HepG2 (cell line): ENCODE results near the gene ACD. TPM values are rescaled to one million over a fixed set of nuclear protein-coding genes. Genes with fewer than 3 reads are reported as not detected.

Source experiments
- ATAC-seq: fragments of 200-7000 bp; cut with Tn5 transposase; 3 replicates; pipeline ENCODE4 v1.9.1; 2020; ENCODE audit warnings: mild to moderate bottlenecking, moderate library complexity
- BruUV-seq: library from RNA; stranded (reverse); fragments of 400-500 nt; replicated peaks from 2 replicates; lab custom pipeline; 2021; lab: Mats Ljungman, UMichigan
- CTCF ChIA-PET: fragments of 300-600 bp; formaldehyde crosslinking; extraction: SDS; loops from one replicate; lab custom pipeline; 2021; ENCODE audit warnings: low total read pairs, inconsistent platforms, low intra/inter-chr PET ratio; lab: Yijun Ruan, JAX
- POLR2A ChIA-PET: fragments of 350-600 bp; sonication (Branson Sonifier 250); formaldehyde crosslinking; loops from one replicate; lab custom pipeline; 2020; ENCODE audit warnings: antibody characterized with exemption, inconsistent platforms; lab: Yijun Ruan, JAX
- DNase-seq: peaks from one replicate; pipeline ENCODE4 v3.0.0-alpha.2; 2015; ENCODE audit warnings: low spot score
- FAIRE-seq: peaks from 3 replicates; lab custom pipeline; 2011; peaks lifted over from hg19 to GRCh38; lab: Jason Lieb, UNC
- H2AFZ ChIP-seq: one replicate; pipeline ENCODE4 v1.6.1; 2011; ENCODE audit warnings: low read length, inconsistent platforms
- H3K27ac ChIP-seq: fragments of 300-600 bp; 3 replicates; pipeline ENCODE4 v1.8.0; 2011; ENCODE audit warnings: mixed run types, mild to moderate bottlenecking, mixed read lengths, low read length, inconsistent platforms; ENCODE audit not compliant: insufficient read depth; ENCODE audit errors: extremely low read length
- H3K27me3 ChIP-seq, 2 experiments: fragments of 200-600 bp in 1 of 2; 2 replicates in 1 of 2; 3 replicates in 1 of 2; pipeline versions ENCODE4 v1.6.0 to v1.8.0; 2011; ENCODE audit warnings: low read length in 2 of 2, mild to moderate bottlenecking in 2 of 2, moderate library complexity in 2 of 2, inconsistent platforms in 1 of 2; ENCODE audit not compliant: insufficient read depth in 2 of 2, control insufficient read depth in 1 of 2
- H3K36me3 ChIP-seq, 2 experiments: fragments of 200-600 bp in 1 of 2; replicated peaks in 1 of 2; 2 replicates in 1 of 2; 3 replicates in 1 of 2; pipeline versions ENCODE4 v1.5.1 to v1.8.0; 2011; ENCODE audit warnings: low read length in 2 of 2, inconsistent platforms in 1 of 2; ENCODE audit not compliant: insufficient read depth in 2 of 2, control insufficient read depth in 1 of 2
- H3K4me1 ChIP-seq: 2 replicates; pipeline ENCODE4 v1.5.1; 2012; ENCODE audit warnings: low read length, inconsistent platforms; ENCODE audit not compliant: insufficient read depth
- H3K4me2 ChIP-seq: 2 replicates; pipeline ENCODE4 v1.6.0; 2011; ENCODE audit warnings: low read depth, low read length, inconsistent platforms
- H3K4me3 ChIP-seq, 3 experiments: fragments of 200-600 bp in 1 of 3; sonication (generic), shearing (Covaris generic) in 1 of 3; replicated peaks in 1 of 3; 2 replicates each; pipeline ENCODE4 v1.5.1; 2011 to 2016; ENCODE audit warnings: low read length in 3 of 3, inconsistent platforms in 2 of 3, low read depth in 2 of 3, mild to moderate bottlenecking in 2 of 3, control low read depth in 1 of 3, mixed read lengths in 1 of 3; ENCODE audit not compliant: insufficient read depth in 1 of 3
- H3K79me2 ChIP-seq: one replicate; pipeline ENCODE4 v1.6.1; 2011; ENCODE audit warnings: low read length, inconsistent platforms; ENCODE audit not compliant: insufficient read depth
- H3K9ac ChIP-seq: 2 replicates; pipeline ENCODE4 v1.6.0; 2011; ENCODE audit warnings: mild to moderate bottlenecking, low read depth, low read length, inconsistent platforms; ENCODE audit not compliant: insufficient read depth
- H3K9me3 ChIP-seq: 2 replicates; pipeline ENCODE4 v1.5.1; 2012; ENCODE audit warnings: mild to moderate bottlenecking, low read length
- H4K20me1 ChIP-seq: 2 replicates; pipeline ENCODE4 v1.6.0; 2011; ENCODE audit warnings: inconsistent platforms, mild to moderate bottlenecking, low read length, moderate library complexity; ENCODE audit not compliant: insufficient read depth
- FIP1L1 ChIP-seq: fragments of 200-400 bp; formaldehyde crosslinking; IDR thresholded peaks from 2 replicates; pipeline ENCODE4 v1.6.1; 2018; ENCODE audit warnings: low read depth, mild to moderate bottlenecking, low read length, moderate library complexity, borderline replicate concordance; ENCODE audit not compliant: insufficient read depth
- JUND ChIP-seq: sonication (generic); formaldehyde crosslinking; IDR thresholded peaks from 2 replicates; pipeline ENCODE4 v1.8.0; 2022; ENCODE audit warnings: mild to moderate bottlenecking, missing genetic modification reagents
- KDM5B ChIP-seq: sonication (generic); formaldehyde crosslinking; IDR thresholded peaks from 2 replicates; pipeline ENCODE4 v1.4.0; 2020; ENCODE audit warnings: missing genetic modification reagents, mild to moderate bottlenecking, borderline replicate concordance
- RFX5 ChIP-seq: IDR thresholded peaks from 2 replicates; pipeline ENCODE4 v1.6.1; 2011; ENCODE audit warnings: low read depth, low read length, improper control_type of control experiment
- RXRA ChIP-seq: sonication (generic); formaldehyde crosslinking; IDR thresholded peaks from 2 replicates; pipeline ENCODE4 v1.5.1; 2020; ENCODE audit warnings: missing genetic modification reagents
- ZNF501 ChIP-seq: sonication (generic); formaldehyde crosslinking; IDR thresholded peaks from 2 replicates; pipeline ENCODE4 v1.5.1; 2020; ENCODE audit warnings: mild to moderate bottlenecking, moderate library complexity, missing genetic modification reagents
- WGBS: methylation state at CpG from one replicate; pipeline ENCODE4 v1.1.6; 2017; ENCODE audit warnings: low lambda C conversion rate; 5-methylcytosine and 5-hydroxymethylcytosine counted together
- in situ Hi-C: cut with HindIII; loops from 2 replicates; pipeline ENCODE4 v1.10.0; 2017; ENCODE audit warnings: low pct_unique_long_range_greater_than_20kb; ENCODE audit not compliant: extremely low pct_ligation_motif_present
- intact Hi-C: fragments of 100-400 bp; cut with micrococcal nuclease; formaldehyde crosslinking; loops from one replicate; pipeline ENCODE4 v1.10.0; 2022; ENCODE audit not compliant: unreplicated experiment
- polyA plus RNA-seq, 8 experiments: library from polyadenylated mRNA; depleted of rRNA in 3 of 8; stranded (reverse) in 7 of 8; unstranded in 1 of 8; fragments of >200 nt; fragmentation: Illumina TruSeq in 4 of 8; extraction: Trizol in 4 of 8; gene quantifications; 2 replicates each; pipeline versions ENCODE4 v1.2.1 to v1.2.3, GENCODE V29; 2011 to 2016; ENCODE audit warnings: low read depth in 4 of 8, missing spikeins in 1 of 8, mixed read lengths in 1 of 8; ENCODE audit not compliant: insufficient read depth in 1 of 8
- total RNA-seq, 5 experiments: library from RNA; depleted of rRNA; stranded (reverse); fragments of >200 nt; fragmentation: Illumina TruSeq; extraction: Trizol; gene quantifications; 2 replicates each; pipeline ENCODE4 v1.2.3, GENCODE V29; 2016; ENCODE audit warnings: low read depth in 1 of 5
- TF ChIP-seq, protein P1 (sequence below): sonication (generic); formaldehyde crosslinking; IDR thresholded peaks from 2 replicates; pipeline ENCODE4 v1.8.0; 2023; ENCODE audit warnings: mild to moderate bottlenecking, missing genetic modification reagents
- TF ChIP-seq, protein P2 (sequence below): IDR thresholded peaks from 2 replicates; pipeline ENCODE4 v1.6.1; 2016; ENCODE audit warnings: missing compliant biosample characterization, missing genetic modification reagents, borderline replicate concordance
- TF ChIP-seq, protein P3 (sequence below): sonication (generic); formaldehyde crosslinking; IDR thresholded peaks from 2 replicates; pipeline ENCODE4 v1.8.1; 2022; ENCODE audit warnings: mild to moderate bottlenecking, missing genetic modification reagents
- TF ChIP-seq, protein P4 (sequence below), 2 experiments: sonication (generic) in 1 of 2; formaldehyde crosslinking in 1 of 2; IDR thresholded peaks; 2 replicates each; pipeline versions ENCODE4 v1.4.0 to v1.6.1; 2018 to 2020; ENCODE audit warnings: missing genetic modification reagents in 2 of 2, borderline replicate concordance in 1 of 2, low read depth in 1 of 2, mild to moderate bottlenecking in 1 of 2, missing biosample characterization in 1 of 2
- TF ChIP-seq, protein P5 (sequence below): sonication (generic); formaldehyde crosslinking; IDR thresholded peaks from 2 replicates; pipeline ENCODE4 v1.9.0; 2022; ENCODE audit warnings: low read depth, missing genetic modification reagents
- TF ChIP-seq, protein P6 (sequence below): IDR thresholded peaks from 2 replicates; pipeline ENCODE4 v1.6.1; 2016; ENCODE audit warnings: missing genetic modification reagents, missing compliant biosample characterization

ACD gene
- total and polyA plus RNA-seq, 2 of the 13 experiments (the other 11 are each of a cell fraction or from before 2014, with no cell fraction given) = 32.6 to 38.3 TPM

DNA sequence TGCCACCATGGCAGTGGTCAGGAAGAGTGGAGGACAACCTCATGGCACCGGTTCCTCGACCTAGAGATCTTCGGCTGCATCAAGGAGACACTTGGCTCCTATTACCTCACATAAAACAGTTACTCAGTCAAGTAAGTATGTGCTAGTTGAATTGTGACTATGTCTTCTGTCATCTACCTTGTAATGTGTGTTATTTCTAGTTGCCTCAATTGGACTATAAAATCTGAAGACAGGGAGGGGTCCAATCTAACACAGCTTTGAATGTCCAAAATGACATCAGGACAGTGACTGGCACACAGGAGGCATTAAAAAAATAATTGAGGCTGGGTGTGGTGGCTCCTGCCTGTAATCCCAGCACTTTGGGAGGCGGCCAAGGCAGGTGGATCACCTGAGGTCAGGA is 23.7 kb upstream of the ACD start:
- 96% methylated on average over 4 of the region's 4 CpGs for WGBS
- Histone ChIP-seq H3K9ac (no peak overlapping the region), H4K20me1 (no peaks in the 10 kb centered on the region), H2AFZ (no peak overlapping the region), H3K4me3 (no peak overlapping the region), H3K4me1 (no peaks in the 10 kb centered on the region), H3K36me3 (peaks cover 15 to 32% of the 10 kb centered on the region in 2 experiments), H3K27ac (no peak overlapping the region), H3K4me2 (no peak overlapping the region), H3K9me3 (no peaks in the 10 kb centered on the region), H3K27me3 (no peaks in the 10 kb centered on the region), H3K79me2 (no peaks in the 10 kb centered on the region)
- intact Hi-C loops (no loop called here), in situ Hi-C loops (no loop called here)
- ChIA-PET CTCF (no interaction called here), POLR2A (no interaction called here)
- ATAC-seq (no peak), FAIRE-seq (no peak), DNase-seq (no peak)
- no TSS peak for BruUV-seq
- TF ChIP-seq, protein P1, sequence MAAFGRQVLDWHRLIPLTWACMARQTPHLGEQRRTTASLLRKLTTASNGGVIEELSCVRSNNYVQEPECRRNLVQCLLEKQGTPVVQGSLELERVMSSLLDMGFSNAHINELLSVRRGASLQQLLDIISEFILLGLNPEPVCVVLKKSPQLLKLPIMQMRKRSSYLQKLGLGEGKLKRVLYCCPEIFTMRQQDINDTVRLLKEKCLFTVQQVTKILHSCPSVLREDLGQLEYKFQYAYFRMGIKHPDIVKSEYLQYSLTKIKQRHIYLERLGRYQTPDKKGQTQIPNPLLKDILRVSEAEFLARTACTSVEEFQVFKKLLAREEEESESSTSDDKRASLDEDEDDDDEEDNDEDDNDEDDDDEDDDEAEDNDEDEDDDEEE = no peak
- TF ChIP-seq JUND (CRISPR knock-in tag) (no peak), RFX5 (no peak), ZNF501 (CRISPR knock-in tag) (no peak), FIP1L1 (no peak), RXRA (CRISPR knock-in tag) (no peak), KDM5B (CRISPR knock-in tag) (no peak)
- TF ChIP-seq, protein P2, sequence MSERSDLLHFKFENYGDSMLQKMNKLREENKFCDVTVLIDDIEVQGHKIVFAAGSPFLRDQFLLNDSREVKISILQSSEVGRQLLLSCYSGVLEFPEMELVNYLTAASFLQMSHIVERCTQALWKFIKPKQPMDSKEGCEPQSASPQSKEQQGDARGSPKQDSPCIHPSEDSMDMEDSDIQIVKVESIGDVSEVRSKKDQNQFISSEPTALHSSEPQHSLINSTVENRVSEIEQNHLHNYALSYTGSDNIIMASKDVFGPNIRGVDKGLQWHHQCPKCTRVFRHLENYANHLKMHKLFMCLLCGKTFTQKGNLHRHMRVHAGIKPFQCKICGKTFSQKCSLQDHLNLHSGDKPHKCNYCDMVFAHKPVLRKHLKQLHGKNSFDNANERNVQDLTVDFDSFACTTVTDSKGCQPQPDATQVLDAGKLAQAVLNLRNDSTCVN (CRISPR knock-in tag) = no peak
- TF ChIP-seq, protein P3, sequence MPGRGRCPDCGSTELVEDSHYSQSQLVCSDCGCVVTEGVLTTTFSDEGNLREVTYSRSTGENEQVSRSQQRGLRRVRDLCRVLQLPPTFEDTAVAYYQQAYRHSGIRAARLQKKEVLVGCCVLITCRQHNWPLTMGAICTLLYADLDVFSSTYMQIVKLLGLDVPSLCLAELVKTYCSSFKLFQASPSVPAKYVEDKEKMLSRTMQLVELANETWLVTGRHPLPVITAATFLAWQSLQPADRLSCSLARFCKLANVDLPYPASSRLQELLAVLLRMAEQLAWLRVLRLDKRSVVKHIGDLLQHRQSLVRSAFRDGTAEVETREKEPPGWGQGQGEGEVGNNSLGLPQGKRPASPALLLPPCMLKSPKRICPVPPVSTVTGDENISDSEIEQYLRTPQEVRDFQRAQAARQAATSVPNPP (CRISPR knock-in tag) = no peak
- TF ChIP-seq, protein P4, sequence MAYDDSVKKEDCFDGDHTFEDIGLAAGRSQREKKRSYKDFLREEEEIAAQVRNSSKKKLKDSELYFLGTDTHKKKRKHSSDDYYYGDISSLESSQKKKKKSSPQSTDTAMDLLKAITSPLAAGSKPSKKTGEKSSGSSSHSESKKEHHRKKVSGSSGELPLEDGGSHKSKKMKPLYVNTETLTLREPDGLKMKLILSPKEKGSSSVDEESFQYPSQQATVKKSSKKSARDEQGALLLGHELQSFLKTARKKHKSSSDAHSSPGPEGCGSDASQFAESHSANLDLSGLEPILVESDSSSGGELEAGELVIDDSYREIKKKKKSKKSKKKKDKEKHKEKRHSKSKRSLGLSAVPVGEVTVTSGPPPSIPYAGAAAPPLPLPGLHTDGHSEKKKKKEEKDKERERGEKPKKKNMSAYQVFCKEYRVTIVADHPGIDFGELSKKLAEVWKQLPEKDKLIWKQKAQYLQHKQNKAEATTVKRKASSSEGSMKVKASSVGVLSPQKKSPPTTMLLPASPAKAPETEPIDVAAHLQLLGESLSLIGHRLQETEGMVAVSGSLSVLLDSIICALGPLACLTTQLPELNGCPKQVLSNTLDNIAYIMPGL (CRISPR knock-in tag; IDR thresholded peaks at IDR 0.05; ENCODE audit: borderline replicate concordance in 1 of 2, low read depth in 1 of 2) = no peak
- TF ChIP-seq, protein P5, sequence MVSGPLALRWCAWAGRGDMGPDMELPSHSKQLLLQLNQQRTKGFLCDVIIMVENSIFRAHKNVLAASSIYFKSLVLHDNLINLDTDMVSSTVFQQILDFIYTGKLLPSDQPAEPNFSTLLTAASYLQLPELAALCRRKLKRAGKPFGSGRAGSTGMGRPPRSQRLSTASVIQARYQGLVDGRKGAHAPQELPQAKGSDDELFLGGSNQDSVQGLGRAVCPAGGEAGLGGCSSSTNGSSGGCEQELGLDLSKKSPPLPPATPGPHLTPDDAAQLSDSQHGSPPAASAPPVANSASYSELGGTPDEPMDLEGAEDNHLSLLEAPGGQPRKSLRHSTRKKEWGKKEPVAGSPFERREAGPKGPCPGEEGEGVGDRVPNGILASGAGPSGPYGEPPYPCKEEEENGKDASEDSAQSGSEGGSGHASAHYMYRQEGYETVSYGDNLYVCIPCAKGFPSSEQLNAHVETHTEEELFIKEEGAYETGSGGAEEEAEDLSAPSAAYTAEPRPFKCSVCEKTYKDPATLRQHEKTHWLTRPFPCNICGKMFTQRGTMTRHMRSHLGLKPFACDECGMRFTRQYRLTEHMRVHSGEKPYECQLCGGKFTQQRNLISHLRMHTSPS (CRISPR knock-in tag) = no peak
- TF ChIP-seq, protein P6, sequence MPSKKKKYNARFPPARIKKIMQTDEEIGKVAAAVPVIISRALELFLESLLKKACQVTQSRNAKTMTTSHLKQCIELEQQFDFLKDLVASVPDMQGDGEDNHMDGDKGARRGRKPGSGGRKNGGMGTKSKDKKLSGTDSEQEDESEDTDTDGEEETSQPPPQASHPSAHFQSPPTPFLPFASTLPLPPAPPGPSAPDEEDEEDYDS (CRISPR knock-in tag) = no peak
